T47D (cell line): ENCODE measurements around the gene STX10.

Experiments used
- DNase-seq, 2 experiments: peaks; one replicate each; pipeline versions ENCODE4 v3.0.0 to v3.0.0-alpha.2; 2011 to 2012; ENCODE audit warnings: low read depth in 1 of 2, low spot score in 1 of 2
- JUND ChIP-seq: IDR thresholded peaks from 2 replicates; pipeline ENCODE4 v1.6.1; 2012; ENCODE audit warnings: low read depth
- in situ Hi-C: cut with HindIII; loops from 2 replicates; pipeline ENCODE4 v1.10.0; 2016; ENCODE audit warnings: low sequenced_read_pairs, low pct_unique_long_range_greater_than_20kb

Gene STX10

DNA sequence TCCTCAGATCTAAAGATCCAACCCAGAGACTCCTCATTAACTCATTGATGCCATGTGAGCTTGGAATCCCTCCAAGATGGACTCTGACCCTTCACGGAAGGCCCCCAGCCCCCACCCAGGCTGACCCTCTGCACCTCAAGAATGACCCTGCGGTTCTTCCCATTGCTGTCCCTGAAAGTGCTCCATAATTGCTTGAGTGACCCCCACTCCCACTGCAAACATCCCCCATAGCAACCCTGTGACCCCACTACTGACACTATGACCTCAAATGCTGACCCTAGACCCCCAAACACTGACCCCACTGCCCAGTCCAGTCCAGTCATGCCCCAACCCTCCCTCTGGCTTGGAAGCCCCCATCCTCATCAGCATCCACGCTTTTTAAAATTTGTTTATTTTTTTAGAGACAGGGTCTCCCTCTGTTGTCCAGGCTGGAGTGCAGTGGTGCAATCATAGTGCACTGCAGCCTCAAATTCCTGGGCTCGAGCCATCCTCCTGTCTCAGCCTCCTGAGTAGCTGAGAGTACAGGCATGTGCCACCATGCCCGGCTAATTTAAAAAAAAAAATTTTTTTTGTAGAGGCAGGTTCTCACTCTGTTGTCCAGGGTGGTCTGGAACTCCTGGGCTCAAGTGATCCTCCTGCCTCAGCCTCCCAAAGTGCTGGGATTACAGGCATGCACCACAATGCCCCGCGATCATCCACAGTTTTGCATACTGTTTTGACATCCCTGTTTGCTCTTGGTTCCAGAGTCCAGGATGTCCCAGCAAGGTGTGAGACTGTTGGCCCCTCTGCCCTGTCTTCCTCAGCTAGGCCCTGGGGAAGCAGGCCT, 48.4 kb downstream of the STX10 start:
- DNase-seq = no peak
- in situ Hi-C loops = no loop called here
- TF ChIP-seq JUND = no peak

DNA sequence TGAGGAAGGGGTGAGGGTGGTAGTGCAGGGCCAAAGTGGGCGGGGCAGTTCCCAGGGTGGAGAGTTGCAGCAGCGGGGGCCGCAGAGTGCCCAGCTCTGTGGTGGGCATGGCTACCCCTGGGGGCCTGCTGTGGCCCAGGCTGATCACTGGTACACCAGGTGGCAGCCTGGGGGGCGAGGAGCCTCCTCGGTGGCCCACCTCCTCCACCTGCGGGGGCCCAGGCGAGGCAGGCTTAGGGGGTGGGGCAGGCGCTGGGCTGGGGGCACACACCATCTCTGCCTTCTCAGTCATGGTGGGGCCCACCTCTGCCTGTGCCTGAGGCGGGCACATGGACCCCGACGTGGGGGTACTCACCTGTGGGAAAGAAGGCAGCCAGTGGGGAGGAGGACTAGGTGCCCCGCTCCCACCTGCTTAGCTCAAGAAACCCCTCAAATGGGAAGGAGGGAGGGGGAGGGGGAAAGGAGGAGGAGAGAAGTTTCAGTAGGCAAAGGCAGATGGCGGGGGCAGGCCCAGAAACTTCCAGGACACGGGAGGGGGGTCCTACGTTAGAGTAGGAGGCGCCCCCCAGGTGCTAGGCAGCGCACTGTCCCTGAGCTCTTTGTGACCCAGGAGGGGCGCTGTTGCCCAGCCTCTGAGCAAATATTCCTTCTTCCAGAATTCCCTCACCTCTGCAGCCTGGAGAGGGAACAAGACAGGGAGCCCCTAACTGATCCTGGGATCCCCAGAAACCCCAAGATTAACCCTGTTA, 49.2 kb downstream of the STX10 start:
- no peak for DNase-seq
- in situ Hi-C loops = no loop called here

DNA sequence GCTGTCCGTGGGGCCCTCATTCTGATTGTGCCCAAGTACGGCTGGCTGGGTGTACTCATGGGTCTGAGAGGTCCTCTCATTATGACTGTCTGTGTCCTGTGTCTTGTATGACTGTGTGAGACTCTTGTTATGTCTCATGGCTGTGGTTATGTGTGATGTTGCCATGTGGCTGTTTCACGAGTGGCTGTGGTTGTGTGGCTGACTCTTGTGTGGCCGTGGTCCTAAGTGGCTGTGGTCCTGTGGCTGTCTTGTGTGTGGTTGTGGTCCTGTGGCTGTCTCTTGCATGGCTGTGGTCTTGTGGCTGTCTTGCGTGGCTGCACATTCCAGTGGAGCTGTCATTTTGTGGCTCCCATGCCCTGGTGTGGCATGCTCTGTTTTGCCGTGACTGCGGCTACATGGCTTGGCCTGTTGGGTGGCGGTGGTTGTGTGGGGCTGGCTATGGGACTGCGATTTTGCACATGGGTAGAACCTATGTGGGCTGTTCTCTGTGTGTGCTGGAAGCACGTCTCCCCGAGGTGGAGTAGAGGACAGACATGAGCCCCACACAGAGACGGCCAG, 50.1 kb downstream of the STX10 start:
- in situ Hi-C loops = no loop called here
- TF ChIP-seq JUND = no peak
- no peak for DNase-seq

More for the DNA sequence above, 49.2 kb downstream of the STX10 start:
- TF ChIP-seq JUND = no peak

- DNase-seq = no peak
- in situ Hi-C loops = no loop called here
- no peak for TF ChIP-seq JUND
Measured at GRCh38 chr19:13099073-13099999, 50.8 kb downstream of the STX10 start.

- no peak for TF ChIP-seq JUND
- peak; percentile 74 to 77 for DNase-seq
- in situ Hi-C loops = no loop called here
Measured at GRCh38 chr19:13098277-13099072, 51.7 kb downstream of the STX10 start.

DNA sequence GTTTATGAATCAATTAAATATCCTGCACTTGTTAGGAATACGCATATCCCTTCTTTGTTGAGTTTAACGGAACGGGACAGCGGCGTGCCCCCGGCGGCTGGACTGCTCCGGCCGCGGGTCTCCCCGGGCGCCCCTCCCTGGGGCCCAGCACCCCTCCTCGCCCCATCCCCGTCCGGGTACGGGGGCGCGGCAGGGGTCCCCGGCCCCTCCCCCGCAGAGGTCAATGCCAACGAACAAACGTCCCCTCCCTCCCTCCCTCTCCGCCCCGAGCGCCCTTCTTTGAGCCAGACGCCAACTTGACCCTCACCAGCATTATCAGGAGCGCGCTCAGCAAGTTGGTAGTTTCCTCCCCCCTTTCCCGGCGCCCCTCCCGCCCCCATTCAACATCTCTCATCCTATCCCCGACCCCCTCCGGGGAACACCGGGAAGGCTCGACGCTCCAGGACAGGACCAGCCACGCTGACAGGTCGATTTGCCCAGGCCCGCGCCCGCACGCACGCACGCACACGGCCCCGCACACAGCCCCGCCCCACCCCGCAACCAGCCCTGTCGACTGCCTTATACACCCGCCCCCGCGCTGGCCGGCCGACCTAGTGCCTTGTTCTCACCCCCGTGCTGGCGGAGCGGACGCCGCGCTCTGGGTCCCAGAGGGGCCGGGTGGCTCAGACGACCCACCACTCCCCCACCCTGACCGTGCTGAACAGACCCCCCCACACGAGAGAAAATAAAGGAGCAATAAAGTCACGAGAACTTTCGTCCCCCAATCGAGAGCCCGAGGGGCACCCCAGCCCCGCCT, 52.5 kb downstream of the STX10 start:
- in situ Hi-C loops = no loop called here
- peak; percentile 42 to 75 for DNase-seq
- TF ChIP-seq JUND = no peak

DNA sequence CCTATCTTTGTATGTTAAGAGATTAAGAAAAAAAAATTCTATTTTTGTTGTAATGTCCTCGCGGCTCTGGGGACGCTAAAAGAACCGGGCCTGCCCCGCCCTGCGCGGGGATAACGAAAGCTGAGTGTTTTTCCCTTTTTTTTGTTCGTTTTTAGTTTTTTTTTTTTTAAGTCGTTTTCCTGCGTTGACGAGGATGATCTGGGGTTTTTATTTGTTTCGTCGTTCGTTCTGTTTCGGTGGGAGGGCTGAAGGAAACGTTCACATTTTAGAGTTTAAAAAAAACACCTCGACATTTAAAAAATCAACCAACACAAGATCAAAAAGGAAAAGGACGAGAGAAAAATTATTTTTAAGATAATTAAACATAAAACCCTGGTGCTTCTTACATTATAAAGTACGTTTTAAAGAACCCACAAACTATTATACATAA, 53.1 kb downstream of the STX10 start:
- no peak for DNase-seq
- TF ChIP-seq JUND = no peak
- in situ Hi-C loops = no loop called here

GRCh38 chr19:13095934-13096927, 53.9 kb downstream of the STX10 start:
- in situ Hi-C loops = no loop called here
- no peak for DNase-seq
- no peak for TF ChIP-seq JUND

GRCh38 chr19:13095393-13095784, 54.8 kb downstream of the STX10 start:
- in situ Hi-C loops = no loop called here
- no peak for TF ChIP-seq JUND
- DNase-seq = no peak
